Measurements from ENCODE around the gene KCNIP1.

DNA sequence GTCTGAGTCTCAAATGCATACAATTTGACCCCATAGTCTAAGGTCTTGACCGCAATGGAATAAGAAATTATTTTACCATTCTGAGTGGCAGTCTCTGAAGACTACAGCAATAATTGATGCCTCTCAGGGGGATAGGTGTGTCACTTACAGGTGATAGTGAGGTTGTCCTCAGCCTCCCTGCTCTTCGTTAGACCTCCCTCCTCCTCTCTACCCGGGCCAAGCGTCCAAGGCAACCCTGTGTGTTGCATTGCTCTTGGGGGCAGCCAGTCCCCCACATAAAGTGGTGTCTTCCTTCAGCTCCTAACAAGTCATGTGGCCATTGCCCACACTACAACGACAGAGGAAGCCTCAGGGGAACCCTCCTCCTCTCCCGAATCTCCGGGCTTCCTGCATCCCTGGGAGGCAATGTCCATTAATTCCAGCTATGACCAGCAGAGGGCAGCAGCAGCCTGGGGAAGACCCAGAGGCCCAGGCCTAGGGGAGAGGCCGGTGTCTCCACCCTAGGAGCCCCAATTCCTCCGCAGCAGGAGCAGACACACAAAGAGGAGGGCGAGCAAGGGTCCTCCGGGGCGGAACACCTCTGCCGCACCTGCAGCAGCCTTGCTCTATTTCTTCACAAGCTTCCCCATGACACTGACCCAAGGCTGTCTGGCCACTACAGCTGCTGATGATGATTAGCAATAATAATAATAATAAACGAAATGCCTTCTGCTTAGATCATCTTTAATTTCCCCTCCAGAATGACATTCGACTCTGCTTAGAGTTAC, 134.8 kb downstream of the KCNIP1 start:
- no peak for TF ChIP-seq EP300 (IDR thresholded peaks at IDR 0.05; ENCODE audit: borderline replicate concordance)
- no peak for TF ChIP-seq EGR1 (IDR thresholded peaks at IDR 0.05)
- TF ChIP-seq, protein P1, sequence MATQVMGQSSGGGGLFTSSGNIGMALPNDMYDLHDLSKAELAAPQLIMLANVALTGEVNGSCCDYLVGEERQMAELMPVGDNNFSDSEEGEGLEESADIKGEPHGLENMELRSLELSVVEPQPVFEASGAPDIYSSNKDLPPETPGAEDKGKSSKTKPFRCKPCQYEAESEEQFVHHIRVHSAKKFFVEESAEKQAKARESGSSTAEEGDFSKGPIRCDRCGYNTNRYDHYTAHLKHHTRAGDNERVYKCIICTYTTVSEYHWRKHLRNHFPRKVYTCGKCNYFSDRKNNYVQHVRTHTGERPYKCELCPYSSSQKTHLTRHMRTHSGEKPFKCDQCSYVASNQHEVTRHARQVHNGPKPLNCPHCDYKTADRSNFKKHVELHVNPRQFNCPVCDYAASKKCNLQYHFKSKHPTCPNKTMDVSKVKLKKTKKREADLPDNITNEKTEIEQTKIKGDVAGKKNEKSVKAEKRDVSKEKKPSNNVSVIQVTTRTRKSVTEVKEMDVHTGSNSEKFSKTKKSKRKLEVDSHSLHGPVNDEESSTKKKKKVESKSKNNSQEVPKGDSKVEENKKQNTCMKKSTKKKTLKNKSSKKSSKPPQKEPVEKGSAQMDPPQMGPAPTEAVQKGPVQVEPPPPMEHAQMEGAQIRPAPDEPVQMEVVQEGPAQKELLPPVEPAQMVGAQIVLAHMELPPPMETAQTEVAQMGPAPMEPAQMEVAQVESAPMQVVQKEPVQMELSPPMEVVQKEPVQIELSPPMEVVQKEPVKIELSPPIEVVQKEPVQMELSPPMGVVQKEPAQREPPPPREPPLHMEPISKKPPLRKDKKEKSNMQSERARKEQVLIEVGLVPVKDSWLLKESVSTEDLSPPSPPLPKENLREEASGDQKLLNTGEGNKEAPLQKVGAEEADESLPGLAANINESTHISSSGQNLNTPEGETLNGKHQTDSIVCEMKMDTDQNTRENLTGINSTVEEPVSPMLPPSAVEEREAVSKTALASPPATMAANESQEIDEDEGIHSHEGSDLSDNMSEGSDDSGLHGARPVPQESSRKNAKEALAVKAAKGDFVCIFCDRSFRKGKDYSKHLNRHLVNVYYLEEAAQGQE (IDR thresholded peaks at IDR 0.05; ENCODE audit: low read depth), result no peak
- TF ChIP-seq TAF1 (IDR thresholded peaks at IDR 0.05; ENCODE audit: low read depth), result no peak
- TF ChIP-seq YY1 (IDR thresholded peaks at IDR 0.05; ENCODE audit: low read depth), result no peak
- TF ChIP-seq FOXM1 (IDR thresholded peaks at IDR 0.05; ENCODE audit: borderline replicate concordance, low read depth), result no peak
- TF ChIP-seq CEBPB (IDR thresholded peaks at IDR 0.05), result no peak
- TF ChIP-seq CREB1 (IDR thresholded peaks at IDR 0.05; ENCODE audit: low read depth), result no peak
- TF ChIP-seq RAD21 (IDR thresholded peaks at IDR 0.05; ENCODE audit: low read depth), result peak; percentile 90

Data from Ishikawa (cell line).